CD4-positive, alpha-beta T cell (primary cell): ENCODE data around the gene MITF. TPM values are rescaled to one million over a fixed set of nuclear protein-coding genes. Genes with fewer than 3 reads are reported as not detected.

Source experiments
- ATAC-seq: fragments of 200-7000 bp; cut with Tn5 transposase; one replicate; pipeline ENCODE4 v1.10.0; 2022; ENCODE audit warnings: mild to moderate bottlenecking; ENCODE audit not compliant: poor library complexity
- CTCF ChIA-PET: fragments of 350-600 bp; sonication (Branson Sonifier 250); formaldehyde crosslinking; loops from one replicate; lab custom pipeline; 2021; ENCODE audit warnings: antibody characterized with exemption, inconsistent platforms; lab: Charles Lee
- POLR2A ChIA-PET: fragments of 350-600 bp; sonication (Branson Sonifier 250); formaldehyde crosslinking; loops from one replicate; lab custom pipeline; 2021; ENCODE audit warnings: antibody characterized with exemption, inconsistent platforms; lab: Charles Lee
- DNase-seq, 14 experiments: peaks; one replicate each; pipeline ENCODE4 v3.0.0-alpha.2; 2013 to 2020; ENCODE audit warnings: mixed read lengths in 2 of 14
- H3K27ac ChIP-seq, 2 donors: one replicate each; pipeline versions ENCODE4 v1.5.1 to v1.7.0; 2013; ENCODE audit warnings: low read length in 2 of 2, low read depth in 1 of 2, mild to moderate bottlenecking in 1 of 2
- H3K27me3 ChIP-seq, 2 experiments: 1 replicate in 1 of 2; 2 replicates in 1 of 2; pipeline versions ENCODE4 v1.6.1 to v1.7.0; 2013; ENCODE audit warnings: low read length in 2 of 2, control low read depth in 1 of 2, mild to moderate bottlenecking in 1 of 2, moderate library complexity in 1 of 2; ENCODE audit not compliant: insufficient read depth in 2 of 2, control insufficient read depth in 1 of 2
- H3K36me3 ChIP-seq: one replicate; pipeline ENCODE4 v1.6.1; 2013; ENCODE audit warnings: low read length, control low read depth; ENCODE audit not compliant: insufficient read depth
- H3K4me1 ChIP-seq: one replicate; pipeline ENCODE4 v1.6.1; 2013; ENCODE audit warnings: low read length, control low read depth; ENCODE audit not compliant: insufficient read depth
- H3K4me3 ChIP-seq: one replicate; pipeline ENCODE4 v1.5.1; 2013; ENCODE audit warnings: mild to moderate bottlenecking, low read length, moderate library complexity
- H3K9me3 ChIP-seq, 2 experiments: 1 replicate in 1 of 2; 2 replicates in 1 of 2; pipeline versions ENCODE4 v1.6.1 to v1.7.0; 2013; ENCODE audit warnings: low read length in 2 of 2, mild to moderate bottlenecking in 2 of 2, control low read depth in 1 of 2, moderate library complexity in 1 of 2; ENCODE audit not compliant: control insufficient read depth in 1 of 2, insufficient read depth in 1 of 2
- H3K27ac Mint-ChIP-seq: one replicate; pipeline ENCODE4 v1.8.0; 2020; ENCODE audit warnings: mixed read lengths
- H3K27me3 Mint-ChIP-seq: one replicate; pipeline ENCODE4 v1.8.0; 2021; ENCODE audit warnings: mixed read lengths
- H3K36me3 Mint-ChIP-seq: one replicate; pipeline ENCODE4 v1.8.0; 2021; ENCODE audit warnings: low read depth, mixed read lengths
- H3K4me1 Mint-ChIP-seq: one replicate; pipeline ENCODE4 v1.8.0; 2021; ENCODE audit warnings: low read depth, mixed read lengths
- H3K4me3 Mint-ChIP-seq: one replicate; pipeline ENCODE4 v1.8.0; 2020; ENCODE audit warnings: mild to moderate bottlenecking, mixed read lengths
- H3K9me3 Mint-ChIP-seq: one replicate; pipeline ENCODE4 v1.8.0; 2020; ENCODE audit warnings: mixed read lengths
- intact Hi-C, 2 experiments: fragments of 100-400 bp; cut with DNase I in 1 of 2; cut with micrococcal nuclease in 1 of 2; formaldehyde crosslinking; loops; one replicate each; pipeline versions ENCODE4 v1.15.1 to v1.9.0; 2023 to 2025; cut with DNase I, micrococcal nuclease
- total RNA-seq, 174 experiments: library from RNA in 2 of 174; stranded (reverse) in 2 of 174; gene quantifications; one replicate each; pipeline ENCODE4 v1.2.3 and lab custom pipeline; 2021 to 2026
- TF ChIP-seq, protein P1 (sequence below): fragments of 200-600 bp; IDR thresholded peaks from one replicate; pipeline ENCODE4 v1.8.0; 2022; ENCODE audit warnings: antibody characterized with exemption, mild to moderate bottlenecking

MITF gene
- total RNA-seq, 2 experiments from 2014 or later, result not detected

DNA sequence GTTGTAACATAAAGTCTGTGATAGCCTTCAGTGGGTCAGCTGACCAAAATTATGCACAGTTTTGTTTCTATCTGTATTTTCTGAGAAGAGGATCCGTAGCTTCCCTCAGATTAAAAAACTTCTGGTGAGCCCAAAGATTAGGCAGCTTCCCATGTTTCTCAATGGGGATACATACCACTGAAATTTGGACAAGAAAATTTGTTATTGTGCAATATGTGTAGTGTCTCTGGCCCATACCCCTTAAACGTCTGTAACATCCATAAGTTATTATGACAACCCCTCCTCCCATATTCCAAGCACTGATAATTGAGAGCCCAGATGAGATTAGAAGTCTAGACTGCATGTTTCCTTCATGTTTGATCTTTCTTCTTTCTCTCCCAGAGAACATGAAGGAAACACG is 1.9 kb upstream of the MITF start:
- H3K9me3 ChIP-seq, result no peaks in the 10 kb centered on the region
- Mint-ChIP-seq H3K9me3 (no peaks in the 10 kb centered on the region), H3K4me1 (peaks cover 13% of the 10 kb centered on the region), H3K27me3 (peaks cover 80% of the 10 kb centered on the region), H3K27ac (no peak overlapping the region), H3K36me3 (no peaks in the 10 kb centered on the region), H3K4me3 (no peak overlapping the region)
- ATAC-seq (no peak), DNase-seq (no peak)
- no peak overlapping the region for H3K27ac ChIP-seq
- TF ChIP-seq, protein P1, sequence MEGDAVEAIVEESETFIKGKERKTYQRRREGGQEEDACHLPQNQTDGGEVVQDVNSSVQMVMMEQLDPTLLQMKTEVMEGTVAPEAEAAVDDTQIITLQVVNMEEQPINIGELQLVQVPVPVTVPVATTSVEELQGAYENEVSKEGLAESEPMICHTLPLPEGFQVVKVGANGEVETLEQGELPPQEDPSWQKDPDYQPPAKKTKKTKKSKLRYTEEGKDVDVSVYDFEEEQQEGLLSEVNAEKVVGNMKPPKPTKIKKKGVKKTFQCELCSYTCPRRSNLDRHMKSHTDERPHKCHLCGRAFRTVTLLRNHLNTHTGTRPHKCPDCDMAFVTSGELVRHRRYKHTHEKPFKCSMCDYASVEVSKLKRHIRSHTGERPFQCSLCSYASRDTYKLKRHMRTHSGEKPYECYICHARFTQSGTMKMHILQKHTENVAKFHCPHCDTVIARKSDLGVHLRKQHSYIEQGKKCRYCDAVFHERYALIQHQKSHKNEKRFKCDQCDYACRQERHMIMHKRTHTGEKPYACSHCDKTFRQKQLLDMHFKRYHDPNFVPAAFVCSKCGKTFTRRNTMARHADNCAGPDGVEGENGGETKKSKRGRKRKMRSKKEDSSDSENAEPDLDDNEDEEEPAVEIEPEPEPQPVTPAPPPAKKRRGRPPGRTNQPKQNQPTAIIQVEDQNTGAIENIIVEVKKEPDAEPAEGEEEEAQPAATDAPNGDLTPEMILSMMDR, result no peak
- POLR2A ChIA-PET, result no interaction called here
- CTCF ChIA-PET, result no interaction called here
- H3K4me3 ChIP-seq, result no peak overlapping the region
- intact Hi-C loops, result no loop called here
- no peaks in the 10 kb centered on the region for H3K36me3 ChIP-seq
- peaks cover 10 to 43% of the 10 kb centered on the region in 2 experiments for H3K27me3 ChIP-seq
- H3K4me1 ChIP-seq, result peaks cover 9% of the 10 kb centered on the region

DNA sequence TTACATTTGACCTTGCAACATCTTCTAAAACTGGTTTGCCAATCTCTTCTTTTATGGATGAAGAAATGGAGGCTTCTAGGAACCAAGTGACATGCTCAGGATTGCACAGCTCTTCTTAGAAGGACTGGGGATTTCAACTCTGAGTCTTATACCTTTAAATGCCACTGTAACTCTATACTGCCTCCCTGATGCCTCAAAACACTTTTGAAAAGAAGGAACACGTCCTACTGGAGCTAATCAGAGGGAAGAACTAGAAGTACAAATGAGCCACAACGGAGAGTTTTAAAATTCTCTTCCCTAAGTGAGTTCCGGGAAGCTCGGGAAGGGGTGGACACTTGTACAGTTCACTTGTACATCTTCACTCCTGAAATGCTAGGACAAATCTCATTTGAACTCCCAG is 949 bp upstream of the MITF start:
- Mint-ChIP-seq H3K36me3 (no peaks in the 10 kb centered on the region), H3K27me3 (peaks cover 82% of the 10 kb centered on the region), H3K9me3 (no peaks in the 10 kb centered on the region), H3K4me1 (peaks cover 13% of the 10 kb centered on the region), H3K4me3 (no peak overlapping the region), H3K27ac (no peak overlapping the region)
- H3K27ac ChIP-seq, result no peak overlapping the region
- H3K4me3 ChIP-seq, result no peak overlapping the region
- no peaks in the 10 kb centered on the region for H3K36me3 ChIP-seq
- H3K4me1 ChIP-seq, result peaks cover 9% of the 10 kb centered on the region
- H3K9me3 ChIP-seq, result no peaks in the 10 kb centered on the region
- TF ChIP-seq, protein P1, result no peak
- CTCF ChIA-PET, result no interaction called here
- DNase-seq (no peak), ATAC-seq (no peak)
- POLR2A ChIA-PET, result no interaction called here
- H3K27me3 ChIP-seq, result peaks cover 10 to 43% of the 10 kb centered on the region in 2 experiments
- intact Hi-C loops, result no loop called here

DNA sequence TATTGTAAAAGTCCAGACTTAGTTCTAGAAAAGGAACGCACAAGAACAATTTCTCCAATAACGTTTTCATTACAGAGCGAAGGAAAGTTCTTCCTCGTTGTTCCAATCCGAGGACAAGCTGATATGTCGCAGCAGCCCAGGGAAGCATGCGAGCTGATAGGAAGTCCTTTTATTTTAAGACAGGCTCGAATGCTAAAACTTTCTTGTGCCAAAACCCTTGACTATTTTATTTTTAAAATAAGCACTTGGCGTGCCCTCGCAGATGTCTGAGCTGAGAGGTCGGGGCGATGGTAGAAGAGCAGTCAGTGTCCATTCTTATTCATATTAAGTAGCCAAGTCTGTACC is 433 bp upstream of the MITF start:
- intact Hi-C loops, result no loop called here
- Mint-ChIP-seq H3K27ac (no peak overlapping the region), H3K36me3 (no peaks in the 10 kb centered on the region), H3K4me1 (peaks cover 13% of the 10 kb centered on the region), H3K9me3 (no peaks in the 10 kb centered on the region), H3K27me3 (peaks cover 83% of the 10 kb centered on the region), H3K4me3 (no peak overlapping the region)
- Histone ChIP-seq H3K27ac (no peak overlapping the region), H3K36me3 (no peaks in the 10 kb centered on the region), H3K27me3 (peaks cover 10 to 43% of the 10 kb centered on the region in 2 experiments), H3K9me3 (no peaks in the 10 kb centered on the region), H3K4me3 (peak overlapping the region; percentile 27), H3K4me1 (peaks cover 9% of the 10 kb centered on the region)
- TF ChIP-seq, protein P1, result no peak
- ChIA-PET CTCF (no interaction called here), POLR2A (no interaction called here)
- ATAC-seq, result no peak
- no peak for DNase-seq
